ENCODE measurements around the gene TRABD. TPM values are rescaled to one million over a fixed set of nuclear protein-coding genes. Genes with fewer than 3 reads are reported as not detected.

The TRABD gene
- polyA plus RNA-seq, 2 donors: 47.4 to 54.5 TPM

GRCh38 chr22:50233223-50233622 is 47.5 kb downstream of the TRABD start:
- Histone ChIP-seq H3K4me3 (ENCODE audit: low read depth in 1 of 2, low read length in 2 of 2) (no peak overlapping the region), H3K27ac (ENCODE audit: low read depth in 2 of 2, low read length in 1 of 2) (no peak overlapping the region), H3K36me3 (ENCODE audit: control insufficient read depth in 2 of 2, insufficient read depth in 2 of 2, low read length in 1 of 2) (peaks cover 4 to 29% of the 10 kb centered on the region in 2 donors), H3K9me3 (ENCODE audit: control insufficient read depth in 2 of 2, insufficient read depth in 1 of 2, low read depth in 1 of 2, low read length in 1 of 2) (no peaks in the 10 kb centered on the region), H3K4me1 (ENCODE audit: control insufficient read depth in 2 of 2, insufficient read depth in 2 of 2, low read length in 1 of 2) (peaks cover 0 to 10% of the 10 kb centered on the region in 2 donors), H3K27me3 (ENCODE audit: control insufficient read depth in 1 of 2, insufficient read depth in 2 of 2, low read length in 2 of 2) (no peaks in the 10 kb centered on the region)
- WGBS, 2 donors: 91% methylated on average over 18 of the region's 18 CpGs

- no peaks in the 10 kb centered on the region for H3K9me3 ChIP-seq (ENCODE audit: control insufficient read depth in 2 of 2, insufficient read depth in 1 of 2, low read depth in 1 of 2, low read length in 1 of 2)
- 71% methylated on average over 11 of the region's 11 CpGs for WGBS, 2 donors
- H3K27ac ChIP-seq (ENCODE audit: low read depth in 2 of 2, low read length in 1 of 2): no peak overlapping the region
- H3K36me3 ChIP-seq (ENCODE audit: control insufficient read depth in 2 of 2, insufficient read depth in 2 of 2, low read length in 1 of 2): peaks cover 9 to 29% of the 10 kb centered on the region in 2 donors
- no peak overlapping the region for H3K4me3 ChIP-seq (ENCODE audit: low read depth in 1 of 2, low read length in 2 of 2)
- peaks cover 0 to 10% of the 10 kb centered on the region in 2 donors for H3K4me1 ChIP-seq (ENCODE audit: control insufficient read depth in 2 of 2, insufficient read depth in 2 of 2, low read length in 1 of 2)
- H3K27me3 ChIP-seq (ENCODE audit: control insufficient read depth in 1 of 2, insufficient read depth in 2 of 2, low read length in 2 of 2): no peaks in the 10 kb centered on the region
These were observed 51.2 kb downstream of the TRABD start for GRCh38 chr22:50236731-50237409.

DNA sequence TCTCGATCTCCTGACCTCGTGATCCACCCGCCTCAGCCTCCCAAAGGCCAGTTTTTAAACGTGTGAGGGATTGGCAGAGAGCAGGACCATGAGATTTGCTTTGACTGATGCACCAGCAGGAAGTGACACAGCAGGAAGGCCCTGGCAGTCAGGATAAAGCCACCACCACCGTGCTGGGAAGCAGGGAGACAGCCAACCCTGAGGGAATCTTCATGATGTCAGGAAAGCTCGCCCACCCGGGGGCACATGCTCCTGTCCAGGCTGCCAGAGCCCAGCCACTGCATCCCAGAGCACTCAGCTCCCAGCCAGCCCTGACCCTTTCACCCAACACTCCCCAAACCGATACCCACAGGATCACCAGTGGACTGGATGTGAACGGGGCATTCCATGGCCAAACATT is 53.0 kb downstream of the TRABD start:
- Histone ChIP-seq H3K4me1 (ENCODE audit: control insufficient read depth in 2 of 2, insufficient read depth in 2 of 2, low read length in 1 of 2) (peaks cover 3 to 14% of the 10 kb centered on the region in 2 donors), H3K27me3 (ENCODE audit: control insufficient read depth in 1 of 2, insufficient read depth in 2 of 2, low read length in 2 of 2) (no peaks in the 10 kb centered on the region), H3K27ac (ENCODE audit: low read depth in 2 of 2, low read length in 1 of 2) (no peak overlapping the region), H3K4me3 (ENCODE audit: low read depth in 1 of 2, low read length in 2 of 2) (no peak overlapping the region), H3K9me3 (ENCODE audit: control insufficient read depth in 2 of 2, insufficient read depth in 1 of 2, low read depth in 1 of 2, low read length in 1 of 2) (no peaks in the 10 kb centered on the region), H3K36me3 (ENCODE audit: control insufficient read depth in 2 of 2, insufficient read depth in 2 of 2, low read length in 1 of 2) (peaks cover 9 to 21% of the 10 kb centered on the region in 2 donors)
- 89 to 94% methylated on average over 9 of the region's 9 CpGs for WGBS, 2 donors

DNA sequence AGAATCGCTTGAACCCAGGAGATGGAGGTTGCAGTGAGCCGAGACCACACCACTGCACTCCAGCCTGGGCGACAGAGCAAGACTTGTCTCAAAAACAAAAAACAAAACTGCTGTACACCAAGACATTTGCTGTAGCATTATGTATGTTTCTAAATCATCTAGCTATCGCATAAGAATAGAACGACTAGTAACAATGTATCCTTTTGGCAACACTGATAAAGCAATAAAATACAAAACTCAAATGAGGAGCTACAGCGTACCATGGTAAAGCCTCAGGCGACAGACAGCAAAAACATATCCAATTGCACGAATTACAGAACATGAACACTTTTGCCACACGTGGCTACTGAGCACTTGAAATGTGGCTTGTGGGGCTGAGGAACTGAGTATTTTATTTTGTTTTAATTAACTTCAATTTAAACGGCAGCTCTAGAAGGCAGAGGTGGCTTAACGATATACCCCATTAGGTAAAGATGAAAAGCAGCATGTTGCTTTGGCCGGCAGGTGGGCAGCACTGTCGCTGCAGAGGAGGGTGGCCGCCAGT is 56.8 kb downstream of the TRABD start:
- Histone ChIP-seq H3K36me3 (ENCODE audit: control insufficient read depth in 2 of 2, insufficient read depth in 2 of 2, low read length in 1 of 2) (peaks cover 9 to 22% of the 10 kb centered on the region in 2 donors), H3K4me1 (ENCODE audit: control insufficient read depth in 2 of 2, insufficient read depth in 2 of 2, low read length in 1 of 2) (peaks cover 11 to 17% of the 10 kb centered on the region in 2 donors), H3K9me3 (ENCODE audit: control insufficient read depth in 2 of 2, insufficient read depth in 1 of 2, low read depth in 1 of 2, low read length in 1 of 2) (no peaks in the 10 kb centered on the region), H3K27ac (ENCODE audit: low read depth in 2 of 2, low read length in 1 of 2) (no peak overlapping the region), H3K4me3 (ENCODE audit: low read depth in 1 of 2, low read length in 2 of 2) (peak overlapping the region in 1 of 2 donors; percentile 25), H3K27me3 (ENCODE audit: control insufficient read depth in 1 of 2, insufficient read depth in 2 of 2, low read length in 2 of 2) (no peaks in the 10 kb centered on the region)
- WGBS, 2 donors: 52 to 56% methylated on average over 14 of the region's 14 CpGs

DNA sequence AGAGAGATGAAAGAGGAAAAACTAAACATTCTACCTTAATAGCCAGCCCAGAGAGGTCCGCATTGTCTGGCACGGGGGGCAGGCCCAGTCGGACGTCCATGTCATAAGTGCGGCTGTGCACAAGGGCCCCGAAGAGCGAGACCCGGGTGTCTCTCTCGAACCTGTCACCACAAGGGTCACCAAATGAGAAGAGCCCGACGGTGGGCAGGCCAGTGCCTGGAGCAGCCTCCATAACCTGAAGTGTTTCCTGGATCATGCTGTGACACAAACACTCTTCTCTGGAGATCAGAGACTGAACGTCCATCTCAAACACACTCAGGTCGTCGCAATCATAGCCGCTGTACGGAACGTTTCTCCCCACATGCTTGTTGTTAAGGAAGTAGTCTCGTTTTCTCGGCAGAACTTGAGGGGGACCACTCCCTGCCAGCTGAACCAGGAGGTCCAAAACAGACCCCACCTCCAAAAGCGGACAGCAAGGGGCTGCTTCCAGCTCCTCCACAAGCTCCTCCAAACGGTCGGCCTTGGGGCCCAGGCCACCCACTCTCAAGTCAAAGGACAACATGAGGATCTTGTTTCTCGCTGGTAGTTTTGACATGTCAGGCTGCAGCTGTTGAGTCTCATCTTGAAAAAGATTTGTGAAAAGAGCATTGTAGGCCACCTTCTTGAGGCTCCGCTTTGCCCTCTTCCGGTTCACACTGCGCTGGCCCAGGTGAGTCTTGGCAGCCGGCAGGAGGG is 58.1 kb downstream of the TRABD start:
- Histone ChIP-seq H3K9me3 (ENCODE audit: control insufficient read depth in 2 of 2, insufficient read depth in 1 of 2, low read depth in 1 of 2, low read length in 1 of 2) (no peaks in the 10 kb centered on the region), H3K27me3 (ENCODE audit: control insufficient read depth in 1 of 2, insufficient read depth in 2 of 2, low read length in 2 of 2) (no peaks in the 10 kb centered on the region)

DNA sequence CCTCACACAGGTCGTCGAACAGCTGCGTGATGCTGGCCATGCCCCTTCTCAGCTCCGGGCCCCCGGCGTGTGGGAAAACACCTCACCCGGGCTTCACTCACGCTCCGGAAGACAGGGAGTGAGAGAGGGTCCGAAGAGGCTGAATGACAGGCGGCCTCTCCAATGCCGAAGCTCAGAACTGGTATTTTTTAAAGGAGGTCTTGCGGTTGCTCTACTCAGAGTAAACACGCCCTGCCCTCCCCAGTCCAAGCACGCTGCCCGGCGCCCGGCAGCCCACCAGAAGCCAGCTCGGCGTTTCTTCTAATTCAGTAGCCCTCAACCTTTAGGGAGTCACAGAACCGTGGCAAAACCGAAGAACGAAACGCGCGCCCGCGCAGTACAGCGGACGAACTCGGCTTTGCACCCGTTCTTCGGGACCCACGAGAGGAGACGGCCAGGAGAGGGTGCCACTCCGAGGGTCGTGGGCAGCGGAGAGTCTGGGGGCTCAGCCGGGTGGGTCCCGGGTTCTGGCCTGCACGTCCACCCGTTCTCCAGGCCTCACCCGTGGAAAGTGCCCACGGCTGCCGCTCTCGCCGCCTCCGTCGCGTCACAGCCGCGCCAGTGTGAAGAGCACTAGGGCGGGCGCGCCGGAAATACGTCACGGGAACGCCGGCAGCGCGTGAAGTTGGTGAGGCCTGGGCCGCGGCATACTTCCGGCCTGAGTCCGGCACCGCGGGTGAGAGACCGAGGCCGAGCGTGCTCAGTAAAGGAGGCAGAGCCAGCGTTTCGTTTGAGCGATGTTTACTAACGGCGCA is 58.9 kb downstream of the TRABD start, which contains the start of gene TUBGCP6:
TSS of gene TUBGCP6 (minus strand) at position 604 of the 794 bp plus-strand sequence. CDS start at position 40, 564 bp downstream.
- no peaks in the 10 kb centered on the region for H3K9me3 ChIP-seq (ENCODE audit: control insufficient read depth in 2 of 2, insufficient read depth in 1 of 2, low read depth in 1 of 2, low read length in 1 of 2)
- WGBS, 2 donors: 0 to 1% methylated on average over 76 of the region's 76 CpGs
- H3K4me1 ChIP-seq (ENCODE audit: control insufficient read depth in 2 of 2, insufficient read depth in 2 of 2, low read length in 1 of 2): peaks cover 13 to 23% of the 10 kb centered on the region in 2 donors

More for the DNA sequence above, 58.1 kb downstream of the TRABD start:
- peak overlapping the region; percentile 96 for H3K27ac ChIP-seq (ENCODE audit: low read depth in 2 of 2, low read length in 1 of 2)
- H3K36me3 ChIP-seq (ENCODE audit: control insufficient read depth in 2 of 2, insufficient read depth in 2 of 2, low read length in 1 of 2): peaks cover 9 to 31% of the 10 kb centered on the region in 2 donors
- peak overlapping the region; percentile 77 to 82 for H3K4me3 ChIP-seq (ENCODE audit: low read depth in 1 of 2, low read length in 2 of 2)
- peaks cover 13 to 21% of the 10 kb centered on the region in 2 donors for H3K4me1 ChIP-seq (ENCODE audit: control insufficient read depth in 2 of 2, insufficient read depth in 2 of 2, low read length in 1 of 2)
- whole genome bisulfite sequencing, 2 donors: 14 to 15% methylated on average over 27 of the region's 27 CpGs

DNA sequence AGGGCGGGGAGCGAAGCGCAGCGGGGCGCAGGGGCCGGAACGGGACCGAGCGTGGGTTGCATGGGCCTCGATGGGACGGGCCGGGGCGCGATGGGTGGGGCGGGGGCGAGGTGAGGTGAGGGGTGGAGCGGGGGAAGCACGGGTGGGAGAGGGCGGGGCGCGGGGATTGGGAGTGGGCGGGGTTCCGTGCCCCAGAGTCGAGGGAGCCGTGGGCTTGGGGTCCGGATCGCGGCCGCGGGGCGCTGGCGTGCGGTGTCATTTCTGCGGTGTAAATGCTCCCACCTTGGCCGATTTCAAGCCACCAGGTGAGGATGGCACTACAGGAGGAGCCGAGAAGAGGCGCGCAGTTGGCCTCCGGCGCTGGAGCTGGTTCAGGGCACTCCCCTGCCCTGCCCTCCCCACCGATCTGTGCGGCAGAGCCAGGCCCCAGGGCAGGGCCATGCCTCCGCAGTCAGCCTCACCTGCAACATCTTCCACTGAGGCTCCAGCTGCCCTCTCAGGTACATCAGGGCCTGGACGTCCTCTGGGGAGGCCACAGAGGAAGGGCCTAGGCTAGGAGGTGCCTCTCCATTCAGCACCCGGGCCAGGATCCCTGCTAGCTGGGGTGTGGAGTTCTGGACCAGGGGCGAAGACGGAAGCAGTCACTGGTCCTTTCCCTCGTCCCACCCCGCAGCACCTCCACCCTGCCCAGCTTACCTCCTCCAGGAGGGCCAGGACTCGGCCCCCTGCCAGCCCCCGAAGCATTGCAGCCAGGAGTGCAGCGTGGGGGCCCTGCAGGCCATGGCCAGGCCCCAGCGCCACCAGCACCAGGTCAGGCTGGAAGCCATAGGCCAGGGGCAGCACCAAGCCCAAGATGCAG is 59.7 kb downstream of the TRABD start:
- peaks cover 17 to 31% of the 10 kb centered on the region in 2 donors for H3K4me1 ChIP-seq (ENCODE audit: control insufficient read depth in 2 of 2, insufficient read depth in 2 of 2, low read length in 1 of 2)

More for the DNA sequence above, 58.9 kb downstream of the TRABD start, which contains the start of gene TUBGCP6:
- peak within 1 kb of the TSS; percentile 77 to 82 for H3K4me3 ChIP-seq (ENCODE audit: low read depth in 1 of 2, low read length in 2 of 2)
- peak within 1 kb of the TSS; percentile 96 for H3K27ac ChIP-seq (ENCODE audit: low read depth in 2 of 2, low read length in 1 of 2)
- peaks cover 5 to 30% of the 10 kb centered on the region in 2 donors for H3K36me3 ChIP-seq (ENCODE audit: control insufficient read depth in 2 of 2, insufficient read depth in 2 of 2, low read length in 1 of 2)
- no peaks in the 10 kb centered on the region for H3K27me3 ChIP-seq (ENCODE audit: control insufficient read depth in 1 of 2, insufficient read depth in 2 of 2, low read length in 2 of 2)

DNA sequence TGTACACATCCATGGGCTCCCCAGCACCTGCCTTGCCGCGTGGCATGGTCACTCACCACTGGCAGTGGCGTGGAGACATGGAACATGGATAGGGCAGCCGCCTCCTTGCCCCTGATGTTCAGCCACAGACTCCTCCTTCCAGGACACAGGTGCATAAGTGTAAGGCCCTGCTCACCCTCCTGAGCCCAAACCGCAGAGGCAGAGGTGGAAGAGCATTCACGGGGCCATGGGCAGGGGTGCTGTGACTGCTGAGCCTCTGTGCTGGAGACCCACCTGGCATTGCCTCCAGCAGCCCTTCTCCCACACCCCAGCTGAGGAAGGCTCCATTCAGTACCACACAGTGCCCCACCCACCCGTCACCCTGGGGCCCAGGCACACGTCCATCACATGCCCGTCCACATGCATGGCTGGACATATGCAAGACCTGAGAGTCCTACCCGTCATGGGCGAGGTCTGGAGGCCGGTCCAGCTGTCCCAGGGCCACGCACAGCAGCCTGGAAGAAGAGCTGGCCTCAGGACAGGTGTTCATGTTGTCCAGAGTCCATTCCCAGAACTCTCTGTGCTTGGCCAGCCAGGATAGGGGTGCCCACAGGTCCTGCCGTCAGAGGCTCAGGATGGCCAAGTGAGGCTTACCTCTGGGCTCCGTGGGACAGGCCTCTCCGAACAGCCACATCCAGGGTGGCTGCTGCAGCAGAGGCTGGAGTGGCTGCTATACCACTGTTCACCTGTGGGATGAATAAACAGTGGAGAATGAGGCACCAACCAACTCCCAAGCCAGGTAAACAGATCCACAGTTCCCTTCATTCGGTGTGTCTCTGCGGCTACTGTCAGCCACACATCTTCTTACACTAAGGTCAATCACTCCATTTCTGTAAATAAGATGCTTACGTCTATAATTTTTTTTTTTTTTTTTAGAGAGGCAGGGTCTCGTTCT is 60.8 kb downstream of the TRABD start:
- Histone ChIP-seq H3K4me3 (ENCODE audit: low read depth in 1 of 2, low read length in 2 of 2) (no peak overlapping the region), H3K27ac (ENCODE audit: low read depth in 2 of 2, low read length in 1 of 2) (peak overlapping the region; percentile 96), H3K9me3 (ENCODE audit: control insufficient read depth in 2 of 2, insufficient read depth in 1 of 2, low read depth in 1 of 2, low read length in 1 of 2) (peaks cover 0 to under 1% of the 10 kb centered on the region in 2 donors), H3K36me3 (ENCODE audit: control insufficient read depth in 2 of 2, insufficient read depth in 2 of 2, low read length in 1 of 2) (peaks cover 0 to 24% of the 10 kb centered on the region in 2 donors), H3K27me3 (ENCODE audit: control insufficient read depth in 1 of 2, insufficient read depth in 2 of 2, low read length in 2 of 2) (no peaks in the 10 kb centered on the region), H3K4me1 (ENCODE audit: control insufficient read depth in 2 of 2, insufficient read depth in 2 of 2, low read length in 1 of 2) (peaks cover 18 to 35% of the 10 kb centered on the region in 2 donors)
- 84 to 86% methylated on average over 20 of the region's 20 CpGs for WGBS, 2 donors

More for the DNA sequence above, 59.7 kb downstream of the TRABD start:
- Histone ChIP-seq H3K9me3 (ENCODE audit: control insufficient read depth in 2 of 2, insufficient read depth in 1 of 2, low read depth in 1 of 2, low read length in 1 of 2) (no peaks in the 10 kb centered on the region), H3K27ac (ENCODE audit: low read depth in 2 of 2, low read length in 1 of 2) (peak overlapping the region; percentile 96), H3K4me3 (ENCODE audit: low read depth in 1 of 2, low read length in 2 of 2) (peak overlapping the region; percentile 77 to 82), H3K36me3 (ENCODE audit: control insufficient read depth in 2 of 2, insufficient read depth in 2 of 2, low read length in 1 of 2) (peaks cover 0 to 24% of the 10 kb centered on the region in 2 donors), H3K27me3 (ENCODE audit: control insufficient read depth in 1 of 2, insufficient read depth in 2 of 2, low read length in 2 of 2) (no peaks in the 10 kb centered on the region)
- 10 to 11% methylated on average over 44 to 53 of the region's 53 CpGs for WGBS, 2 donors

Measured in esophagus (tissue), 2 donors.